C4-2B (cell line): ENCODE data around the gene TMEM167B.

Experiments used
- H3K27ac ChIP-seq: fragments of 450-650 bp; 2 replicates; pipeline ENCODE4 v1.5.1; 2017
- ZFX ChIP-seq: fragments of 450-650 bp; IDR thresholded peaks from 2 replicates; pipeline ENCODE4 v1.6.1; 2017
- TF ChIP-seq, protein P1 (sequence below): fragments of 450-650 bp; conservative IDR thresholded peaks from 2 replicates; pipeline ENCODE4 v1.5.1; 2017; ENCODE audit warnings: mild to moderate bottlenecking

TMEM167B gene

DNA sequence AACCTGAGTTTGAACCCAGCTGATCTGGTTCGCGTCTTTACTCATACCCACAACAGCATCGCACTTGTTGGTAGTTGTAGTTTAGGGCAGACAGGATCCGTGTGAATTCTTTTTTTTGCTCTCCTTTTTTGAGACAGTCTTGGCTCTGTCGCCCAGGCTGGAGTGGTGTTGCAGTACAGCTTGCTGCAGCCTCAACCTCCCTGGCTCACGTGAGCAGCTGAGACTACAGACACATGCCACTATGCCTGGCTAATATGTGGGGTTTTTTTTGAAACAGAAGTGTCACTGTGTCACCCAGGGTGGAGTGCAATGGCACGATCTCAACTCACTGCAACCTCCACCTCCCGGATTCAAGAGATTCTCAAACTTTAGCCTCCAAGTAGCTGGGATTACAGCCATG lies 22.7 kb upstream of the TMEM167B start:
- no peak for TF ChIP-seq ZFX
- TF ChIP-seq, protein P1, sequence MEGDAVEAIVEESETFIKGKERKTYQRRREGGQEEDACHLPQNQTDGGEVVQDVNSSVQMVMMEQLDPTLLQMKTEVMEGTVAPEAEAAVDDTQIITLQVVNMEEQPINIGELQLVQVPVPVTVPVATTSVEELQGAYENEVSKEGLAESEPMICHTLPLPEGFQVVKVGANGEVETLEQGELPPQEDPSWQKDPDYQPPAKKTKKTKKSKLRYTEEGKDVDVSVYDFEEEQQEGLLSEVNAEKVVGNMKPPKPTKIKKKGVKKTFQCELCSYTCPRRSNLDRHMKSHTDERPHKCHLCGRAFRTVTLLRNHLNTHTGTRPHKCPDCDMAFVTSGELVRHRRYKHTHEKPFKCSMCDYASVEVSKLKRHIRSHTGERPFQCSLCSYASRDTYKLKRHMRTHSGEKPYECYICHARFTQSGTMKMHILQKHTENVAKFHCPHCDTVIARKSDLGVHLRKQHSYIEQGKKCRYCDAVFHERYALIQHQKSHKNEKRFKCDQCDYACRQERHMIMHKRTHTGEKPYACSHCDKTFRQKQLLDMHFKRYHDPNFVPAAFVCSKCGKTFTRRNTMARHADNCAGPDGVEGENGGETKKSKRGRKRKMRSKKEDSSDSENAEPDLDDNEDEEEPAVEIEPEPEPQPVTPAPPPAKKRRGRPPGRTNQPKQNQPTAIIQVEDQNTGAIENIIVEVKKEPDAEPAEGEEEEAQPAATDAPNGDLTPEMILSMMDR = no peak
- H3K27ac ChIP-seq = no peak overlapping the region

DNA sequence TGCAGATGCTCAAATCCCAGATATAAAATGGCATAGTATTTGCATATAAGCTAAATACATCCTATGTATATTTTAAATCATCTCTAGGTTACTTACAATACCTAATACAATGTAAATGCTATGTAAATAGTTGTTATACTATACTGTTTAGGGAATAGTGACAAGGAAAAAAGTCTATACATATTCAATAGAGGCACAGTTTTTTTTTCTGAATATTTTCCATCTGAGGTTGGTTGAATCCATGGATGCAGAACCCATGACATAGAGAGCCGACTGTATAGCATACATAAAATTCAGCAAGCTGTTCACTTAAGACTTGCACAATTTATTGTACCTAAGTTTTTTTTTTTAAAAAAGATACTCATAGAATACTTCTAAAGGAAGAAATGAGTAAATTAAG lies 21.3 kb upstream of the TMEM167B start:
- TF ChIP-seq, protein P1 = no peak
- TF ChIP-seq ZFX = no peak
- no peak overlapping the region for H3K27ac ChIP-seq

DNA sequence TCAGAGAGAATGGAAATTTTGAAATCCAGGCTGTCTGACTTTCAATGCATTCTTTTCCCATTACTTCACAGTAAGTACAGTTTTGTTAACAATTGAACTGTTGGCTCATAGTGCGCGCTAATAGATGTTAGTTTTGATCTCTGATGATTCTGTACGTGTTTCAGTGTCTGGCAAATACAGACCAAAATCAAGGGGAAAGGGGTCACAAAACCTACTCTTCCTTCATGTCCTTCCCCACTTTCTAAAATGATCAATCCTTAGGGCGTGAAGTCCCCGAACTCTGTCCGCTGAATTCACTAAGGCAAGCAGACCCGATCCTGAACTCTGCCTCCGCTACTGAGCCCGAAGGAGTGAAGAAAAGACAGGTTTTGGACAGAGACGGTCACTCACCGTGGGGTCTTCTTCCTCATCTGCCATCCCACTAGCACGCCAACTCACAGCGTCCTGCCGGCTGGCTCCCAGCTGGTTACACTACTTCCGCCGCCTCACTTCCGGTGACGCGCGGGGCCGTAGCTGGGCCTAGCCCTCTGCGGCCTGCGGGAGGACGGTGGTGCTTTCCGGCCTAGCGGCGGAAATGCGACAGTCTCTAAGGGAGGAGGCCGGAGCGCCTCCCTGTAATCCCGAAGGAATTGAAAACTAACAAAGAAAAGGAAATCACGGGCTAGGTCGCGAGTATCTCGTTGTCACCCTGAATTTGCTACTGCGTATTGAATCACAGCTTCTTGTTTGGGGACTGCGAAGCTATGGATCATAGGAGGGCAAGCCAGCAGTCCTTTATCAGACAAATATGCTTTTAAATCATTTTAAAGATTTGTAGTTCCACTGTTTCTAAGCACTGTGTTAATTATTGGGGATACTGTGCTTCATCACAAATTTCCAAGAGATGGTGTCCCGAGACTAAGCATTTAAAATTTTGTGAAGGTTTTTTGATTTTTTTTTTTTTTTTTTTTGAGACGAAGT lies 14.8 kb upstream of the TMEM167B start, which contains the start of gene TAF13:
Gene TAF13, minus strand, starts transcription at position 473 of the 960 bp plus-strand sequence. Its CDS starts 56 bp downstream, at position 417.
- TF ChIP-seq, protein P1 = no peak
- peak; percentile 89; the same call in 1 of the 2 replicates for TF ChIP-seq ZFX
- peak within 1 kb of the TSS; percentile 80 for H3K27ac ChIP-seq

DNA sequence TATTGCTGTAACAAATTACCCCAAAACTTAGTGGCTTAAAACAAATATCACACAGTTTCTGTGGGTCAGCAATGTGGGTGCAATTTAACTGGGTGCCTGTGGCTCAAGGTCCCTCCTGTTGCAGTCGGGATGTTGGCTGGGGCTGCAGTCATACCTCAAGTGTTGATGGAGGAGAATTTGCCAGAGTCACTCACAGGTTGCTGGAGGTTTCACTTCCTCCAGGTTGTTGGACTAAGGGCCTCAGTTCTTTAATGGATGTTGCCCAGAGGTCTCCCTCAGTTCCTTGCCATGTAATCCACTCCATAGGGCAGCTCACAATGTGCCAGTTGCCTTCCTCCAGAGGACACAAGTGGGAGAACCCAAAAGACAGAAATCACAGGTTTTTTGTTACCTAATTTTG lies 12.2 kb upstream of the TMEM167B start:
- no peak for TF ChIP-seq ZFX
- TF ChIP-seq, protein P1 = no peak
- H3K27ac ChIP-seq = no peak overlapping the region

DNA sequence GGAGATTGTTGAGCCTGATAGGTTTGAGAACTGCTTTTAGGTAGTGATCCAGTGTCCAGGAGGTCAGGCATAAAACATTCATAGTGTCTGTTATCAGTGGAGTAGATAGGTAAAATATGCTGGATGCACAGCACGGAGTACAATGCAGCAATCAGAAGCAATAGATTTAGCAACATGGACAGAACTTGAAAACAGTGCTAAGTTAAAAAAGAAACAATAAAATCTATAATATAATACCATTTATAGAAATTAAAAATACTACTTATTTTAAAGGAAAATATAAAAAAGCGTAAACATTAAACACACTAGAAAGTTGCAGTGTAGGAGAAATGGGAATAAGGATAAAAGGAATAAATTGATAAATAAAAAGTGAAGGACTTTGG lies 11.3 kb upstream of the TMEM167B start:
- H3K27ac ChIP-seq = peak overlapping the region; percentile 28; the same call in 1 of the 2 replicates
- TF ChIP-seq, protein P1 = no peak
- no peak for TF ChIP-seq ZFX

DNA sequence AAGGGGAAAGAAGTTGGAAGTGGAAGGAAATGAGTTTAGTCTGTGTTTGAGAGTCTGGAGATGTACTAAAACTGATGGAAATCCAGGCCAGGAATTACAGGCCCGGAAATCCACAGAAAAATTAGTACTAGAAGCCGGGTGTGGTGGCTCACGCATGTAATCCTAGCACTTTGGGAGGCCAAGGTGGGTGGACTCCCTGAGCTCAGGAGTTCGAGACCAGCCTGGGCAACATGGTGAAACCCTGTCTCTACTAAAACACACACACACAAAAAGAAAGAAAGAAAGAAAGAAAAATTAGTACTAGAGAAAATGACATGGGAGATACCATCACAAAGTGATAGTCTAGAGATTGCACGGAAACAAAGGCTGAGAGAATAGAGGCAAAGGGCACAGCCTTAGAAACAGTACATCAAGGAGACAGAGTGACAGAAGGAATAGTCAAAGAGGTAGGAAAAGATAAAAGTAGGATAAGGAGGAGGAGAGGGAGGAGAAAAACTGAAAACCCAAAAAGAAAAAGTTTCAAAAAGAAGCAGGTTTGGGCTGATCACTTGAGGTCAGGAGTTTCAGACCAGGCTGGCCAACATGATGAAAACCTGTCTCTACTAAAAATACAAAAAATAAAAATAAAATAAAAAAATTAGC lies 10.0 kb upstream of the TMEM167B start:
- TF ChIP-seq, protein P1 = no peak
- TF ChIP-seq ZFX = no peak
- peak overlapping the region; percentile 28; the same call in 1 of the 2 replicates for H3K27ac ChIP-seq

DNA sequence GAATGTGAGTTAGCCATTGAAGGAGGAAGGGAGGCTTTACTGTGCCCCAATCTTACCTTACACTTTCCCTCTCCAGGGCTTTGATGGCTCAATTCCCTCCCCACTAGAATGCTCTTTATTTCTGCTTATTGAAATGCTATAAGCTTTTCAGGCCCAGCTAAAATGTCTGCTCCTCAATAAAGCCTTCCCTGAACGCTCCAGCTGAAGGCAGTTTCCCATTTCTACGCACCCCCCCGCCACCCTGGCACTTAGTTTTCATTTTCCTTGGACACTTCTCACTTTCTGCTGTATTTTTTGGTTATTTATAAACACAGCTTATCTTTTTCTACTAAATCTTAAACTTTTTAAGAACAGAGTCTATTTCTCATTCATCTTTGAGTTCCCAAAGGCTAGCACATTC lies 7.1 kb upstream of the TMEM167B start:
- no peak overlapping the region for H3K27ac ChIP-seq
- TF ChIP-seq, protein P1 = no peak
- TF ChIP-seq ZFX = no peak
